Neural progenitor cell (in vitro differentiated cells): ENCODE data around the gene DNAJC15. TPM values are rescaled to one million over a fixed set of nuclear protein-coding genes. Genes with fewer than 3 reads are reported as not detected.

Source experiments
- DNase-seq: peaks from one replicate; pipeline ENCODE4 v3.0.0-alpha.2; 2016; ENCODE audit warnings: low spot score
- H2AFZ ChIP-seq: fragments of 200-600 bp; sonication (generic); replicated peaks from 2 replicates; pipeline ENCODE4 v1.6.1; 2016; ENCODE audit warnings: antibody characterized with exemption
- H3F3A ChIP-seq: fragments of 200-600 bp; sonication (generic); 2 replicates; pipeline ENCODE4 v1.6.1; 2016; ENCODE audit warnings: antibody characterized with exemption, low read depth
- H3K27ac ChIP-seq: fragments of 200-600 bp; sonication (generic); 2 replicates; pipeline ENCODE4 v1.5.1; 2016; ENCODE audit warnings: mild to moderate bottlenecking
- H3K27me3 ChIP-seq: fragments of 200-600 bp; sonication (generic); 2 replicates; pipeline ENCODE4 v1.6.1; 2016; ENCODE audit warnings: mild to moderate bottlenecking, moderate library complexity
- H3K36me3 ChIP-seq: fragments of 200-600 bp; sonication (generic); 2 replicates; pipeline ENCODE4 v1.5.1; 2016
- H3K4me1 ChIP-seq: fragments of 200-600 bp; sonication (generic); 2 replicates; pipeline ENCODE4 v1.6.1; 2016; ENCODE audit warnings: mixed run types
- H3K4me2 ChIP-seq: fragments of 200-600 bp; sonication (generic); 2 replicates; pipeline ENCODE4 v1.6.1; 2016
- H3K4me3 ChIP-seq: fragments of 200-600 bp; sonication (generic); 2 replicates; pipeline ENCODE4 v1.5.1; 2016
- H3K79me2 ChIP-seq: fragments of 200-600 bp; sonication (generic); 2 replicates; pipeline ENCODE4 v1.6.1; 2016; ENCODE audit warnings: low read depth
- H3K9ac ChIP-seq: fragments of 200-600 bp; sonication (generic); 2 replicates; pipeline ENCODE4 v1.6.1; 2016
- H3K9me3 ChIP-seq: fragments of 200-600 bp; sonication (generic); 2 replicates; pipeline ENCODE4 v1.5.1; 2016; ENCODE audit warnings: low read depth
- H4K20me1 ChIP-seq: fragments of 200-600 bp; sonication (generic); 2 replicates; pipeline ENCODE4 v1.6.1; 2016; ENCODE audit warnings: low read depth
- H3K27ac Mint-ChIP-seq: 3 replicates; pipeline ENCODE4 v1.8.0; 2021; ENCODE audit warnings: mixed read lengths
- H3K27me3 Mint-ChIP-seq: 2 replicates; pipeline ENCODE4 v1.8.0; 2022; ENCODE audit warnings: low read depth, mild to moderate bottlenecking, inconsistent platforms, moderate library complexity, mixed read lengths; ENCODE audit not compliant: insufficient read depth
- H3K36me3 Mint-ChIP-seq: 3 replicates; pipeline ENCODE4 v1.8.0; 2021; ENCODE audit warnings: mixed read lengths
- H3K4me1 Mint-ChIP-seq: 3 replicates; pipeline ENCODE4 v1.8.0; 2021; ENCODE audit warnings: mixed read lengths
- H3K4me3 Mint-ChIP-seq: 3 replicates; pipeline ENCODE4 v1.8.0; 2021; ENCODE audit warnings: mild to moderate bottlenecking, moderate library complexity, mixed read lengths
- H3K9me3 Mint-ChIP-seq: 3 replicates; pipeline ENCODE4 v1.8.0; 2020; ENCODE audit warnings: mixed read lengths
- CTCF ChIP-seq: fragments of 200-600 bp; sonication (generic); IDR thresholded peaks from 2 replicates; pipeline ENCODE4 v1.5.1; 2017; ENCODE audit warnings: antibody characterized with exemption, mild to moderate bottlenecking
- EZH2 ChIP-seq: fragments of 200-600 bp; sonication (generic); IDR thresholded peaks from 2 replicates; pipeline ENCODE4 v1.6.1; 2017; ENCODE audit warnings: antibody characterized with exemption, mild to moderate bottlenecking, moderate library complexity
- EZH2phosphoT487 ChIP-seq: fragments of 200-600 bp; sonication (generic); IDR thresholded peaks from 2 replicates; pipeline ENCODE4 v1.6.1; 2017; ENCODE audit warnings: antibody characterized with exemption
- total RNA-seq: library from RNA; depleted of rRNA; stranded (reverse); fragments of >200 nt; gene quantifications from 2 replicates; pipeline ENCODE4 v1.2.3, GENCODE V29; 2015; ENCODE audit warnings: low replicate concordance

The DNAJC15 gene
- 2.7 and 3.2 TPM in 2 replicates for total RNA-seq

GRCh38 chr13:43023289-43023963 is at the start of gene DNAJC15:
Gene DNAJC15, plus strand, starts transcription at chr13:43023586. Its CDS starts 41 bp downstream, at chr13:43023627.
- no peak within 1 kb of the TSS for H3K27ac ChIP-seq
- H3K9me3 Mint-ChIP-seq, result peaks cover 6% of the 10 kb centered on the region
- peak within 1 kb of the TSS; percentile 48 for H2AFZ ChIP-seq
- no peaks in the 10 kb centered on the region for H4K20me1 ChIP-seq
- no peaks in the 10 kb centered on the region for H3K9me3 ChIP-seq
- peaks cover 7% of the 10 kb centered on the region for H3K4me1 Mint-ChIP-seq
- no peaks in the 10 kb centered on the region for H3K79me2 ChIP-seq
- H3K4me2 ChIP-seq, result peak within 1 kb of the TSS; percentile 58
- no peaks in the 10 kb centered on the region for H3K27me3 ChIP-seq
- H3F3A ChIP-seq, result no peaks in the 10 kb centered on the region
- peak within 1 kb of the TSS; percentile 91 for H3K4me3 Mint-ChIP-seq
- peak within 1 kb of the TSS; percentile 43 for H3K4me3 ChIP-seq
- H3K4me1 ChIP-seq, result peaks cover 12% of the 10 kb centered on the region
- H3K36me3 ChIP-seq, result no peaks in the 10 kb centered on the region
- TF ChIP-seq CTCF, result no peak
- peak within 1 kb of the TSS; percentile 90 for H3K27ac Mint-ChIP-seq
- peak; percentile 70 for DNase-seq
- peaks cover 11% of the 10 kb centered on the region for H3K27me3 Mint-ChIP-seq
- H3K9ac ChIP-seq, result no peak within 1 kb of the TSS
- H3K36me3 Mint-ChIP-seq, result peaks cover 6% of the 10 kb centered on the region

GRCh38 chr13:42976066-42976465 is 47.3 kb upstream of the DNAJC15 start:
- H3K9me3 ChIP-seq, result no peaks in the 10 kb centered on the region
- no peaks in the 10 kb centered on the region for H3F3A ChIP-seq
- TF ChIP-seq EZH2, result no peak
- no peak for TF ChIP-seq EZH2phosphoT487
- TF ChIP-seq CTCF, result no peak
- Mint-ChIP-seq H3K4me3 (no peak overlapping the region), H3K27me3 (no peaks in the 10 kb centered on the region), H3K27ac (no peak overlapping the region), H3K4me1 (peaks cover 4% of the 10 kb centered on the region), H3K9me3 (no peaks in the 10 kb centered on the region), H3K36me3 (no peaks in the 10 kb centered on the region)
- DNase-seq, result no peak
- H2AFZ ChIP-seq, result no peak overlapping the region
- no peaks in the 10 kb centered on the region for H3K27me3 ChIP-seq
- H3K4me2 ChIP-seq, result no peak overlapping the region
- no peak overlapping the region for H3K4me3 ChIP-seq
- H3K9ac ChIP-seq, result no peak overlapping the region
- H4K20me1 ChIP-seq, result no peaks in the 10 kb centered on the region
- no peaks in the 10 kb centered on the region for H3K4me1 ChIP-seq
- no peak overlapping the region for H3K27ac ChIP-seq
- no peaks in the 10 kb centered on the region for H3K36me3 ChIP-seq
- no peaks in the 10 kb centered on the region for H3K79me2 ChIP-seq

GRCh38 chr13:42977219-42977659 is 46.1 kb upstream of the DNAJC15 start:
- Histone ChIP-seq H3F3A (no peaks in the 10 kb centered on the region), H3K79me2 (no peaks in the 10 kb centered on the region), H2AFZ (no peak overlapping the region), H3K4me3 (no peak overlapping the region), H3K9me3 (no peaks in the 10 kb centered on the region), H3K4me2 (no peak overlapping the region), H4K20me1 (no peaks in the 10 kb centered on the region), H3K9ac (no peak overlapping the region), H3K4me1 (no peaks in the 10 kb centered on the region), H3K27me3 (no peaks in the 10 kb centered on the region), H3K36me3 (no peaks in the 10 kb centered on the region), H3K27ac (no peak overlapping the region)
- DNase-seq, result no peak
- H3K27me3 Mint-ChIP-seq, result no peaks in the 10 kb centered on the region
- no peak overlapping the region for H3K27ac Mint-ChIP-seq
- H3K4me3 Mint-ChIP-seq, result no peak overlapping the region
- no peaks in the 10 kb centered on the region for H3K4me1 Mint-ChIP-seq
- no peaks in the 10 kb centered on the region for H3K9me3 Mint-ChIP-seq
- no peak for TF ChIP-seq EZH2phosphoT487
- no peak for TF ChIP-seq CTCF
- no peak for TF ChIP-seq EZH2
- no peaks in the 10 kb centered on the region for H3K36me3 Mint-ChIP-seq
